NCI-H2107 (cell line): Measurements from ENCODE around the gene MYOM3.

Experiments
- DNase-seq: peaks from one replicate; lab custom pipeline; 2025; lab: John Stamatoyannopoulos, UW

The MYOM3 gene

GRCh38 chr1:24138476-24139221 lies 26.7 kb upstream of the MYOM3 start:
- DNase-seq, result no peak

GRCh38 chr1:24136956-24137539 lies 25.1 kb upstream of the MYOM3 start:
- no peak for DNase-seq

DNA sequence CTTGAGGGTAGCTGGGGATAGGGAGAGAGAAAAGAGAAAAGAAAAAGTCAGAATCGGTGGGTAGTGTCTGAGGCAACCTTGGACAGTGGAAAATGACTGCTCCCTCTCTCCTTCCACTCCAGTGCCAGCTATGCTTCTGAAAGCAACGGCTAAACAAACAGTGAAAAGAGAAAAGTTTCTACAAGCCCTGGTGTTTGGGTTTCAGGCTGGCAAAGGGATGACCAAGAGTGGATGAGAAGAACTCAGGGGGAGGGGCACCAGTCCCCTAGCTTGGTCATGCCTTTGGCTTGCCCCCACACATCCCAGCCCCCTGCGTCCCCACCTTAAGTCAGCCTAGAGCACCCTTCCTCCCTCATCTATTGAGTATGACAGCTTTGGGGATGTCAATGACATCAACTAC lies 22.4 kb upstream of the MYOM3 start:
- no peak for DNase-seq

DNA sequence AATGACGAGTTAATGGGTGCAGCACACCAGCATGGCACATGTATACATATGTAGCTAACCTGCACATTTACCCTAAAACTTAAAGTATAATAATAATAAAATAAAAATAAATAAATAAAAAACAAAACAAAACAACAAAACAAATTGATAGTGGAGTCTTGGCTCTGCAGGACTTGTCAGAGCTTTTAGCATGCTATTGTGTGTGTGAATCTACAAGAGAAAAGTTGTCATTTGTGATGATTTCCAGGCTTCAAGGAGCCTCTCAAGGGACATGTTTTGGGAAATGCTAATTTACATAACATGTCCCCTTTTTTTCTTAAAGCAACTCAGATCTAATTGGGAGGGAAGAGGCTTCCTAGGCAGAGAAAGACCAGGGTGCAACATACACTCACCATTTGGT lies 21.9 kb upstream of the MYOM3 start:
- no peak for DNase-seq

- no peak for DNase-seq
Measured at GRCh38 chr1:24130385-24130784, 18.4 kb upstream of the MYOM3 start.

DNA sequence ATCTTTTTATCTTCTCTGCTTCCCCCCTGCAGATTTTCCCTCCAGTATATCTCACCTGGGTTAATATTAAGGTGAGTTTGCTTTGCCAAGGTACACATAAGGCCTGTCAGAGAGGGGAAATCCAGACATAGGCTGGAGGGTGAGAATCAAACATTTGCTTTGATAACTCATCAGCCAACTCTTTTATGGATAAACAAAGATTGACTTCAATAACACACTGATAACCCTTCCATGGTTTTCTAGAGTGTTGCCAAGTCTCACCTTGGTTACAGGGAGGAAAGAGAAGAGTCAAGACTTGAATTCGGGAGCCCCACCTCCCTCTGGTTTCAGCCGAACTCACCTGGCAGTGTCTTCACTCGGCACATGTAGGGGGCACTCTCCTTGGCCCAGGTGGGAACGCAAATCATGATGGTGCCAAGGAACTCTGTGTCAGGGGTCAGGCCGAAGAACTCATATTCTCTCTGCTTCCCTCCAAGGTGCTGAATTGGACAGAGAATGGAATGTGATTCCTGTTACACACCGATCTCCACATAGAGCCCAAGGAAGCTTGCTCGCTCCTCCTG lies 15.9 kb upstream of the MYOM3 start:
- no peak for DNase-seq

GRCh38 chr1:24127134-24127800 lies 15.3 kb upstream of the MYOM3 start:
- no peak for DNase-seq

DNA sequence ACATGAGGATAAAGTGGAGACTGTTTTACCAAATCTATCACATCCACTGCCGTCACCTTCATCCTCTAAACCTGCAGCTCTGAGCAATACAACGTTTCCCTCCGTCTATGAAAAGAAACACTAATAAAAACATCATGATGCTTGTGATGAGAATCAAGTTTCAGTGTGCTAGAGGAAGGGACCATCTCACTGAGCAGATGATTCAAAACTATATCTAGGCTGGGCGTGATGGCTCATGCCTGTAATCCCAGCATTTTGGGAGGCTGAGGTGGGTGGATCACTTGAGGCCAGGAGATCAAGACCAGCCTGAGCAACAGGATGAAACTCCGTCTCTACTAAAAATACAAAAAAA lies 14.7 kb upstream of the MYOM3 start:
- DNase-seq, result no peak

GRCh38 chr1:24126018-24126671 lies 14.2 kb upstream of the MYOM3 start:
- DNase-seq, result no peak

DNA sequence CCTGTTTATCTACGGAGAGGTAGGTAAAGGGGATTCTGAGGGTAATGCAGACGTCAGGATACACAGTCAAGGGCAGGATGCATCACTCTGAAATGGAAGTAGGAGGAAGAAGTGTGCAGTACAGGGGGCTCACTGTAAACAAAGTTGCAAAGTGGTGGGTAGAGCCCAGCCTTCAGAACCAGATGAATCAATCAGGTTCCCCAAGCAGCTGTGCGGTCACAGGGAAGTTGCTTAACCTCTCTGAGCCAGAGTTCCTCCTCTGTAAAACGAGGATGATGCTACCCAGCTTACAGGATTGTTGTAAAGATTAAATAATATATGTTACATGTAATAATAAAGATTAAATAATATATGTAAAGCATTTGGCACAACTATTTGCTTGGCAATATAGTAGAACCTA lies 13.5 kb upstream of the MYOM3 start:
- DNase-seq, result no peak

- DNase-seq, result no peak
Measured at GRCh38 chr1:24124980-24125379, 13.0 kb upstream of the MYOM3 start.

DNA sequence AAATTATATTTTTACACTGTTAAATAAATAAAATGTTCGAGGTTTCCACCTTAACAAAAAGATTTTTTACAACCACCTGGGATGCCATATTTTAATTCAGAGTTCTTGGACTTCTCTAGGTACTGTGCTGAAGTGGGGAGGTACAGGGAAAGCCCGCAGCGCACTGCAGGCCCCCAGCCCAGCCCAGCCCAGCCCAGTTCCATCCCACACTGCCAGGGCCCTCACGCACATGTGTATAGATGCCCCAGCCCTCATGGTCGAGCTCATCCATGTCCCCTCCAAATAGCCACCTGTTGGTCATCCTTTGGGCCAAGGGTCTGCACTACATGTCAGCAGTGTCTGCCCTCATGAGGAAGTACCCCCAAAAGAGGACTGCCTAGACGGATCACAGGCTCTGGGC lies 11.7 kb upstream of the MYOM3 start:
- no peak for DNase-seq

DNA sequence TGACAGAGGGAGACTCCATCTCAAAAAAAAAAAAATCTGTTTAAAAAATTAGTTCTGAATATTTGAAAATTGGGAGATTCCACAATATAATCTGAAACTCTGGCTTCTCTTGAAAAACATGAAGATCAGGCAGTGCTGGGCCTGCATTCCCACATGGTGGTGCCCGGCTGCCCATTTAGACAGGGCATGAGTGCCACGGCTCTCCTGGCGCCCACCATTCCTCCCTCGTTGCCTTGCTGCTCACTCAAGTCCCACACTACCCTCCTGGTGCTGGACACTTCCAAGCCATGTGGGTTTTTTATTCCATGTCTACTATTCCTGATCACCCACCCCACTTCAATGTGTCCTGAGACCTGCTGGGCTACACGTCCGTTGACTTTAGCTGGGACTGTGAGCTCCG lies 10.8 kb upstream of the MYOM3 start:
- DNase-seq, result no peak

DNA sequence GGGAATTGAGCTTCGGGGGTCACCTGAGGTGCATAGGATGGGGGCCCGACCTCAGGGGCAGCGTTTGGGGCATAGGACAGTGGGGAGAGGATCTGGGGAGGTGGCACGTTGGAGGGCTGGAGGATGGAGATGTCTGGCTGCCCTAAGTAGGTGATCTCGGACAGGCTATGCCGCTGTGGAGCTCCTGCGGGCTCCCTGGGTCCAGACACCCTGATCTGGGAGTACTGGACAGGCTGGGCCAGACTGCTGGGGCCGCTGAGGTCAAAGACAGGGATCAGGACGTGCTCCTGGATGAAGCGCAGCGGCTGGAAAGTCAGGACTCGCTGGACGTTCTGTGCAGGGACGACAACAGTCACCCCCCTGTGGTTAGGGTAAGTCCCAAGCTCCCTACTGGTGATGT lies 9.5 kb upstream of the MYOM3 start:
- no peak for DNase-seq

- DNase-seq, result no peak
Measured at GRCh38 chr1:24120965-24121364, 9.0 kb upstream of the MYOM3 start.

DNA sequence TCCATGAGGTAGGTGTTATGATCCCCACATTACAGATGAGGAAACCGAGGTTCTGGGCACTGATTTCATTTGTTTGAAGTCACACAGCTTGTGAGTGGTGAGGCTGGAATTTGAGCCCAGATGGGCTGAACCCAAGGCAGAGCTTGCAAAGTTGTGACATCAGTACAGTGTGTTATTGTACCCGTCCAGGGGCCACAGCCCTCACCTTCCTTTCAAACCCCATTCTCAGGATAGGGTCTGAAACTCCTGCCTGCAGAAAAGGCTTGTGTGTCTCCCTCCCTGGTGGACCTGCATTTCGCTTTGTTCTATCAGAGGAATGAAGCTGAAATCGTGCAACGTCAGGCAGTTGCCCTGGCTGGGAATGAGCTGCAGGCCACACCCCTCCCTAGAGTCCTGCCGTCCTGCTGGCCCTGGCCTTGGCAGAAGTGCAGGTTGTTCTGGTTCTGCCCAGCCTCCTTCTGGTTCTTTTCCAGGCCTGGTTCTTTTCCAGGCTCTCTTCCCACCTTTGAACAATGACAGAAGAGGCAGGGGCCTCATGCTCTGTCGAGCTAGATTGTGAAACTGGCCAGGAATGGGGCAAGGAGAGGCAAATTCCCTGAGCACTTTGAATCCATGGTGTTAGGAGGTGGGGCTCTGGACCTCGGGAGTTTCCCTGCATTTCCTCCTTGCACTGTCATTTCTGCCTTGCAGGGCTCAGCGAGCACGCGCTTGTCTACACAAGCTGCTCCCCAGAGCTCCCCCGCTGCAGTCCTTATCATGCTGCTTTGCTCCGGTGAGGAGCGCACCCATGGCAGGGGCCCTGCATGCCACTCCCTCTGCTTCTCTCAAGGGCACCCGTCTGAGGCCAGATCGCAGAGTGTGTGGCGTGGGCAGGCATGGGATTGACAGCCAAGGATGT lies 8.2 kb upstream of the MYOM3 start:
- no peak for DNase-seq

GRCh38 chr1:24119489-24119858 lies 7.5 kb upstream of the MYOM3 start:
- DNase-seq, result no peak

GRCh38 chr1:24118410-24119242 lies 6.7 kb upstream of the MYOM3 start:
- DNase-seq, result no peak

GRCh38 chr1:24117722-24118409 lies 5.9 kb upstream of the MYOM3 start:
- DNase-seq, result no peak

DNA sequence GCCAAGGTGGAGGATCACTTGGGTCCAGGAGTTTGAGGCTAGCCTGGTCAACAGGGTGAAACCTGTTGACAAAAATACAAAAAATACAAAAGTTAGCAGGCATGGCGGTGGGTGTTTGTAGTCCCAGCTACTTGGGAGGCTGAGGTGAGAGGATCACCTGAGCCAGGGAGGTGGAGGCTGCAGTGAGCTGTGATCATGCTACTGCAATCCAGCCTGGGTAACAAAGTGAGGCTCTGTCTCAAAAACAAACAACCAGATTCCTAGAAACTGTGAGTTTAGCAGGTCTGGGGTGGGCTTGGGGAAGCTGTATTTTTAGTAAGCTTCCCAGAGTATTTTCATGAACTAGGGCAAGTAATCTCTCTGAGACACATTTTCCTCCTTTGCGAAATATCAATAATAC lies 5.2 kb upstream of the MYOM3 start:
- no peak for DNase-seq
